GM19240 (cell line): ENCODE measurements around the gene KCNA10.

Source experiments
- DNase-seq: peaks from one replicate; pipeline ENCODE4 v3.0.0; 2011; ENCODE audit warnings: low spot score; ENCODE audit not compliant: insufficient read length

The KCNA10 gene

DNA sequence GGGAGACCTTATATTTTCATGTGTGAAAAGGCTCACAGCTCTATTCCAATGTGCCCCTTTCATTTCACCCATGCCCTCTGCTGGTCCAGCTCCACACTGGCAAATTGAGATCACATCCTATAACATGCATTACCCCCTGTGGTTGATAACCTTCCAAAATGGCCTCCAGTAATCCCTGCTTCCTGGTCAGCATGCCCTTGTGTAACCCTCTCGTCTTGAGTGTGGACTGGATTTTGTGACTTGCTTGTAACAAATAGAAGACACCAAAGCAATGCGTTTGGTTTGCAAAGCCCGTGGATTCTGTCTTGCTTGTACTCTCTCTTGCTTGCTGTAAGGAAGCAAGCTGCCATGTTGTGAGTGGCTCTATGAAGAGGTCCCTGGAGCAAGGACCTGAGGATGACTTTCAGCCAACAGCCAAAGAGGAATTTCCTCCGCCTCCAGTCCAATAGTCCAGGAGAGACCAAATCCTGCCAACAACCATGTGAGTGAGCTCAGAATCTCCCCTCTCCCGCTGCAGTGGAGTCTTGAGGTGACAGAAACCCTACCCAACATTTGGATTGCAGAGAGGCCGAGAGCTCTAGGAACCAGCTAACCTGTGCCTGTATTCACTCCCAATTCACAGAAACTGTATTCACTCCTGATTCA lies 17.4 kb downstream of the KCNA10 start:
- DNase-seq = no peak

DNA sequence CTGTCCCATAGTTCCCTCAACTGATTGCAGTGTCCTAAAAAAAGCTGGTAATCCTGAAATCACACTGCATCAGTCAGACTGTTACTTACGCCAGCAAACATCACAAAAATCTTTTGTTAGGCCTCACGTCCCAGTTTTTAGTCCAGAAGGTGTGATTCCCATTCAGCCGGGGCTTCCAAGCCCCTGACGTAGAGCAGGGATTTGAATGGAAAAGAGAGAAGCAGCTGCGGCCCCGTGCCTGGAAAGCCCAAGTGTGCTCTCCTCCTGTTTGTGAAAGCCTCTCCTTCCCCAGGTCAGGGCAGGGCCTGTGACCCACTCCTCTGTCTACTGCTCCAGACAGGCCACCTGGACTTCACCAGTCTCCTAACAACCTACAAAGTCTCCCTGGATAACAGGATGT lies 20.7 kb downstream of the KCNA10 start:
- no peak for DNase-seq

DNA sequence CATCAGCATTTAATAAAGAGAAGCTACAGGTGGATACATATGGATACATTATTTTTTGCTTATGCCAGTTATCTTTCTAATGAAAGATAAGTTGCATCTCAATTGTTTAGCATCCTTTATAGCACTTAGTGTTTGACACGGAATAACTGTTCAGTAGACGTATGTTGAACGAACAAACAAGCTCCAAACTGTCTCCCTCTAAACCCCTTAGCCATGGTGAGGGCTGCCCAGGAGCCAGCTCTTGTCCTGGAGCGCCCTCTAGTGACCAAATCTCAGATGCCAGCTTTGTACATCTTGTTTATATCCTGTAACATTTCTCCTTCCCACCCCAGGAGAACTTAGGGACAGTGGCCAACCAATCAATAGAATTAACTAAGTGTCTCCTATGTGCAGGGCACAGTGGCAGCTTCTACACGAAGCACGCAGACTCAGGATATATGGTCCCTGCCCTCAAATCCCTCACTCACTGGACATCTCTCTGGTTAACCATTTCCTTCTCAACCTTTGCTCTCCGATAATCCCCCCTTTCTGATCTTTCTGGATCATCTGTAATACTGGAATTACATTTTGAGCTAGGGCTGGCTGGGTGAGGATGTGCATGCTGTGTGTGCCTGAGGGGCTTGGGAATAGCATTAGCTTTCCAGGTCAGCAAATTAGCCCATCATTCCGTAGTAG lies 22.9 kb downstream of the KCNA10 start:
- DNase-seq = peak; percentile 91

DNA sequence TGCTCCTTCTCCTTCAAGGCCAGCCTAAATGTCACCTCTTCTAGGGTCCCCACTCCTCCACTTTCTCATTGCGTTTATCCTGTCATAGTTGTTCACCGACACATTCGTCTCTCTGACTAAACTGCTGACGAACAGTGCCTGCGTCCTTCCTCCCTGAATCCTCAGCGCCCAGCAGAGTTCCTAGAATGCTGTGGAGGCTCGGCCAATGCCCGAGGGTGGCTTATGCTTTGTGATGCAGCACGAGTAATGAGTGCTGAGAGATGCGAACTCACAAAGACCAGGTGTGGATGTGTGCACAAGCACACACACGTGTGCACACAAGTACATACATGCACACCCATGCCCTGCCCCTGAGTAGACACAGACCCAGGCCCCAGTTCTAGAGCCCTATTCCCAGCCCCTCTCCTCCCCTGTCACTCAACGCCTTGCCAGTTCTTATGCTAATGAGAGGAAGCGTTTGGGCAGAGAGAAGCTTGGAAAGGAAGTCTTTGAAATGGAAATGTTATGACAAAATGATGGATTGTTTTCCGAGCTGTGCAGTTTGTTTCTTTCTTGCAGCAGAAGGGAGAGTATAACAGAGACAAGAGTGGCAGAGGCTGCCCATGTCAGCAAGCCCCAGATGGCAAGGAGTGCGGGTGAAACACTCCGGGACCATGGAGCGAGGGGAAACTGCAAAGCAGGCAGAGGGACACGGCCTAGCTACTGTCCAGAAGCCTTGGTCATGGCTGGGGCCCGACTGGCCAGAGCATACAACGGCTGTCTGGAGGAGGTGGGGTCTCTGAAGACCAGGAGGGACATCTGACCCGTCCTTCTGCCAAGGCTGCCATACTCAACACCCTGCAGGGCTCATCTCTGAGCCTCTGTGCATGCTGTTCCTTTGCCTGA lies 24.2 kb downstream of the KCNA10 start:
- no peak for DNase-seq

DNA sequence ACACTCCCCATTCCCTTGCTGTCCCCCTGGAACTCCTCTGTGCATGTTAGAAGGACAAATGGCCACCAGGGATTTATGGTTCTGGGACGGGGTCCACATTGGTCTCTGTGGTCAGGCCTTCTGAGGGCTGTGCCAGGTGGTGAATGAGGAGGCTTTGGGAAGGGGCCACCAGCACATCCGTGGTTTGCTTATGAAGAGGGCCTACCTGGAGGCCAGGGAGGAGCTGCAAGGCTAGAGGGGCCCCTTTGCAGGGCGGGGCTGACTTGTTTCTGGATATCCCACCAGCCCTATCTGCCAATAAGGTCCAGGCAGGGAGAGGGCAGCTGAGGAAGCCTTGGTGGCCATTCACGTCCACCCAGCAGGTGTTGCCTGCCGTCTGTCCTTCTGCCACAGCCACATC lies 24.9 kb downstream of the KCNA10 start:
- DNase-seq = no peak

DNA sequence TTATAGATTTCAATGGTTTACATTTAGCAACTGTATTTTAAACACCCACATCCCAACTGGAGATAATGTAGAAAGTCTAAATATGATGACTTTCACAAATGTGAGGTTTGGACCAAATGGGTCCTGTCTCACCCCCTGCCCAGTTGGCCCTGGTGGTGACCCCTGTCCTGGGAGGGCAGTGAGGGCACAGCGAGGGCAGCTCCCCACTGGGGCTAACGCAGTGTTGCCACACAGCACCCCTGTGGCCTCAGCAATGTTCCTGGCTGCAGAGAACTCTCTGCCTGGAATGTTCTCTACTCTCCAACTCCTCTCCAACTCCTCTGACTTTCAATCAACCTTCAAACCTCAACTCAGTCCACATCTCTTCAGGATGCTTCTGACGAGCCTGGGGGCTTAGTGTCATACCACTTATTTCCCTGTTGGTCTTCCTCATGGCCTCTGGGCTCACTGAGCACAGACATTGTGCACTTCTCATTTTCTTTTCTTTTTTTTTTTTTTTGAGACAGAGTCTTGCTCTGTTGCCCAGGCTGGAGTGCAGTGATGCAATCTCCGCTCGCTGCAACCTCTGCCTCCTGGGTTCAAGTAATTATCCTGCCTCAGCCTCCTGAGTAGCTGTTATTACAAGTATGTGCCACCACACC lies 25.8 kb downstream of the KCNA10 start:
- no peak for DNase-seq

DNA sequence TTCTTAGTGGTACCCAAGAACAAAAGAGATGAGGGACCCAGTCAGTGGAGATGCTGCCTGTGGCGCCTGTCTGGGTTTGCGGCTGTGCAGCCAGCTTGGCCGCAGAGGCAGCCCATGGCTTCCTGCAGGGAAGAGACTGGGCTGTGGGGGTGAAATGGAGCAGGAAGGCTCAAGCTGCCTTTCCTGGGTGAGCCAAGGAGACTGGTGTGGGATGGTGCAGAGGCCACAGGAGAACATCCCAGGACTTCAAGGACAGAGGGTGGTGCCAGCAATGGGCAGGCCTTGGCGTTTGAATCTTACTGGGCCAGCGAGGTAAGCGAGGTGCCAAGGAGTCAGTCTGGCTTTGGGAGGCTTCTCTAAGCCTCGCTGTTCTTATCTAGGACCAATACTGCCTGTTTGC lies 26.4 kb downstream of the KCNA10 start:
- DNase-seq = no peak

DNA sequence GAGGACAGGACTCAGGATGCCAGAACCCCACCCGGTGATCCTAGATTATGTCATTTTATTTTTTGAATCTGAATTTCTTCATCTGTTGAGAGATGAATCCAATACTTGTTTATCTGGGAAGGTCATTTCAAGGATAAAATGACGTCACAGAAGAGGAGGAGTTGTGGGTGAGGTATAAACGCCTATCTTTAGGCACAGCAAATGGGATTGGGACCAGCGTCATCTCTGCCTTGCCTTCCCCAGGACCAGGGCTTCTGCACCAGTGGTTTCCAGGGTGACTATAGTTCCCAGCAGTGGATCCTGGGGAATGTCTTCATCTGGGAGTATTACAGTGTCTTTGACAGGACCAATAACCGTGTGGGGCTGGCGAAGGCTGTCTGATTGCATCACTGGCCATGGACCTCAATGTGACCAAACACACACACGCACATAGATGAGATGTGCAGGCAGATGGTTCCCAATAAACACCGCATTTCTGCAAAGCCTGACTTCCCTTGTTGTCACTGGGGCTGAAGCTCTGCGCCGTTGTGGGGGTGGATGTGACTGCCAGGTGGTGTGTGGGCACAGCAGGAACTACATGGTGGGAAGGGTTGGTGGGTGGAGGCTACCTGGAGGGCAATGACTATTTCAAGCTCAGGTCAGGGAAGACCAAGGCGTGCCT lies 28.1 kb downstream of the KCNA10 start:
- no peak for DNase-seq

DNA sequence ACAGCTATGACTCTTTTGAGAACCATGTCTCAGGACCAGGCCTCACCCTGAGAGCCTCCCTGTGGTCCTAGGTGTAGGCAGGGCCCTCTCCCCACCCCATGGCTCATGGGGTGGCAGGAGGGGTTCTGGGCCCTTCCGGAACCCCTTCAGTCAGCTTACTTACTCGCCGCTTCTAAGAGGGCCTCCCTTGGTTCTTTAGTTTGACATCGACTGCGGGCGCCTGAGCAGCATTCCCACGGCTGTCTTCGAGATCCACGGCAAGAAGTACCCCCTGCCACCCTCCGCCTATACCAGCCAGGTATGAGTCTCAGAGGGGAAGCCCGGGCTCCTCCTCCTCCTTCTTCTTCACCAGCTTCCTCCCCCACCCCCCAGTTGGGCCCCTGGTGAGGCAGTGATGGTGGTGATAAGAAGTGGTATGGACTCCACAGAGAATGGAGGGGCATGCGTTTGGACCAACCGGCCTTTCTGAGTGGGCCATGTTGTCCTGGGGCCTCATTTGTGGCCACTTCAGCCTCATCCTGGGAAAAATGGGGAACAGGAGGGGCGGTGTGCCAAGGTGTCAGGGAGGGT lies 28.9 kb downstream of the KCNA10 start:
- no peak for DNase-seq

DNA sequence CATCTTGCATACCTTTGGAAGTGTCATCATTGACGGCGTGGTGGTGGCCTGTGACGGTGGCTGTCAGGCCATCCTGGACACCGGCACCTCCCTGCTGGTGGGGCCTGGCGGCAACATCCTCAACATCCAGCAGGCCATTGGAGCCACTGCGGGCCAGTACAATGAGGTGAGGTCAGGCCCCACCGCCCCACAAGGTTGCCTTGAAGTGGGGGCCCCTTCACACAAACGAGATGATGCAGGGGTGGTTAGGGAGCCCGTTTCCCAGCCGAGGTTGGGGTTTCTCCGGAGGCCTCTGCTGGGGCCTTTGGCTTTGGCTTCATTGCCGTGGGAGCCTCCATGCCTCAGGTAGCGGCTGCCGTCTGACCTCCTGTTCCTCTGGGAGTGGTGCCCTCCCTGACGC lies 29.6 kb downstream of the KCNA10 start:
- no peak for DNase-seq

DNA sequence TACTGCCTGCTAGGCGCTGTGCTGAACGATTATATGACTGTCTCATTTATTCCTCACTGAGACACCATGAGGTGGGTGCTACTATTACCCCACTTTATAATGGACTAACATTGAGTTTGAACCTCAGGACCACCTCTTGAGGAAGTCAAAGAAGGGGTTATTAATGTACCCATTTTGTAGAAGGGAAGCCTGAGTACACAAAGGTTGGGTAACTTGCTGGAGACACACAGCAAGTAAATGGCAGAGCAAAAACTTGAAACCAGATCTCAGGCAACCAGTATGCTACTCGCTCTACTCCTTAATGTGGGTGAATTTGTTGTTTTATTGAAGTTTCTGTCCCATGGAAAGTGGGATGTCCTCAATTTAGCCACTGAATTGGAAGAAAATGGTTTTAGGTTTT lies 30.1 kb downstream of the KCNA10 start:
- no peak for DNase-seq

DNA sequence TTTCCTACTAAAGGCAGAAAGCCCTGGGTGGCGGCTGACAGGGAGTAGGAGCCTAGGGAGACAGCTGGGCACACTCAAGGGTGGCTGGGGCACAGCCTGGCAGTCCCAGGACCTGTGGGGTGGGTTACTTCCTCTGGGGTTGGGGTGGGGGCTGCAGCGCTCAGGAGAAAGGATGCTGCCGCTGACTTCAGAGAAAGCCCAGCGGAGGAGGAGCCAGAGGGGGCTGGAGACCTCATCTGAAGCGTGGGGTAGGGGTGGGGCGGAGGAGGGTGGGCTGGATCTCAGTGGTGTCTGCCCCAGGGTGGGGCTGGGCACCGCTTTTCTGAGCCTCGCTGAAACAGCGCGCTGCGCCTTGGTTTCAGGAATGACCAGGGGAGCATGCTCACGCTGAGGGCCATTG lies 30.8 kb downstream of the KCNA10 start:
- DNase-seq = no peak

DNA sequence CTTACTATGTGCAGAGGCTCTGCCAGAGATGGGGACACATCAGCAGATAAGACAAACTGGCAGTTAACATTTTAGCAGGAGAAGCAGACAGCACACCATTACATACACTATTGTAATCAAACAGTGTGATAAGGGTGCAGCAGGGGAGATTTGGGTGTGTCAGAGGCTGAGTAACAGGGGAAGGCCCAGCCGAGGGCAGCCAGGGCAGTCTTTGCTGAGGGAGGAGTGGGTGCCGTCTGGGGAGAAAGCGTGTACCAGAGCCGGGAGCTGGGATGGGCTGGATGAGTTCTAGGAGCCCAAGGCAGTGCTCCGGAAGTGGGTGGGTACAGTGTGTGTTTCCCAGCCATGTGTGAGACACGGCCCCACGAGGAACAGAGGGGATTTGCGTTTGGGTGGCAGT lies 31.2 kb downstream of the KCNA10 start:
- no peak for DNase-seq

DNA sequence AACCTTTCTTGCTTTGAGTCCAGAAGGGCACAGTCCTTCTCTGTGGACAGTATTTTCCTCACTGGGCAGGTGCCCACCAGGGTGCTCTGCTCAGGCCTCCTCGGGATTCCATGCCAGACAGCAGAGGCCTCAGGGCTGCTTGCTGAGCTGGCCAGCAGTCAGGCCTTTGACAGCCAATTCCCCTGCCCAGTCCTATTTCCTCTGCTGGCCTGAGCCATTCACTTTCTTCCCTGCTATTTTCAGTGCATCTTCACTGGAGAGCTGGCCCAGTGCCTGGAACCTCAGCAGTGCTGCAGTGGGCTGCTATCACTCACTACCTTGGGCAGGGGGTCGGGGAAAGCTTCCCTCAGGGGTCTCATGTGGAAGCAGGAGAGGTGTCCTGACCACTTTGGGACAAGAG lies 33.2 kb downstream of the KCNA10 start:
- DNase-seq = no peak

DNA sequence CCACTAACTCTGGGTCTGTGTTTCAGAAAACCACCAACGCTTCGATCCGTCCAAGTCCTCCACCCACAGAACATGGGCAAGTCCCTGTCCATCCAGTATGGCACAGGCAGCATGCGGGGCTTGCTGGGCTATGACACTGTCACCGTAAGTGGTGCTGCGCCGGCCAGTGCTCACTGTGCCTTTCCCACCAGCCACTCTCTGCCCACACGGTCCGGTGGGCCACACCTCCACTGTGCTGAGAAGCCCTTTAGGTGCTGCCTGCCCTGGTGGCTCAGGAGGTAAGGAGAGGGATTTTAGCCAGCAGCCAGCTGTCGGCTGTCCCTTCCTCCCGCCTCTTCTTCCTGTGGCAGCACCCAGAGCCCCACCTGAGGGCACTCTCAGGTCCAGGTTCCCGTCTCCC lies 34.2 kb downstream of the KCNA10 start:
- DNase-seq = no peak

DNA sequence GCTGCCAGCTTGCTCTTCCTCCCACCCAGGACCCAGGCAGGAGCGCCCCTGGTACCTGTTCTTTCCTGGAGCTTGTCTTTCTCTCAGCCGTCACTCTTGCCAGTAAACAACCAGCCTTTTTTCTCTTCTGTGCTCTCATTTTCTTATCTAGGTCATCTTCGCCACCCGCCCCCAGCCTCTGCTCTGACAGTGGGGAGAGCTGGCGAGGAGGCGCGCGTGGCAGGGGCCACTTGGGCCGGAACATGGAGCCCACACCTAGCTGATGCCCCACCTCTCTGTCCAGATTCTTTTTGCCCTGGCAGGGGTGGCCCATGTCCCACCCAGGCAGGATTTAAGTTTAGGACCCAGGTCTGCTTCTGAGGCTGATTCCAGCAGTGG lies 35.7 kb downstream of the KCNA10 start:
- DNase-seq = no peak

DNA sequence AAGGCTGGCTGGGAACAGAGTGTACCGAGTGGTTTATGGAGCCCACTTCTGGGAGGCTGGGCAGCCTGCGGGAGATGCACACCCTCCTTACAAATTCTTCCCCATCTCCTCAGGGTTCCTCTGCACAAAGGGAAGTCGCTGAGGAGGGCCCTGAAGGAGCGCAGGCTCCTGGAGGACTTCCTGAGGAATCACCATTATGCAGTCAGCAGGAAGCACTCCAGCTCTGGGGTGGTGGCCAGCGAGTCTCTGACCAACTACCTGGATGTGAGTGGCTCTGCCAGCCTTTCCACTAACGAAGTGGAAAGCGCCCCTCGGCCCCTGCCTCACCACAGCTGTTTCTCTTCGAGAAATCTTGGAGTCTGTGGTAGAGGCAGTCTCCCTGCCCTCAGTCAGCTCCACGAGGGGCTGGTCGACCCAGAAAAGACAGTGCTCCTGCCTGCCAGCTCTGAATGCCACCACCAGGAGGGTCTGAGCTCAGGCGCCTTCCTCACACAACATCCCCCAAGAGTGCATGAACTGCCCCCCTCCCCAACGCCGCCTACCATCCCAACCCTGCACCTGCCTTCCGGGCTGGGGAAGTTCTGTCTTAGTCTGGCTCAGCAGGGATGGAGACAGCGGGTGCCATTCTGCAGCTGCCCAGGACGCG lies 36.2 kb downstream of the KCNA10 start:
- DNase-seq = no peak

DNA sequence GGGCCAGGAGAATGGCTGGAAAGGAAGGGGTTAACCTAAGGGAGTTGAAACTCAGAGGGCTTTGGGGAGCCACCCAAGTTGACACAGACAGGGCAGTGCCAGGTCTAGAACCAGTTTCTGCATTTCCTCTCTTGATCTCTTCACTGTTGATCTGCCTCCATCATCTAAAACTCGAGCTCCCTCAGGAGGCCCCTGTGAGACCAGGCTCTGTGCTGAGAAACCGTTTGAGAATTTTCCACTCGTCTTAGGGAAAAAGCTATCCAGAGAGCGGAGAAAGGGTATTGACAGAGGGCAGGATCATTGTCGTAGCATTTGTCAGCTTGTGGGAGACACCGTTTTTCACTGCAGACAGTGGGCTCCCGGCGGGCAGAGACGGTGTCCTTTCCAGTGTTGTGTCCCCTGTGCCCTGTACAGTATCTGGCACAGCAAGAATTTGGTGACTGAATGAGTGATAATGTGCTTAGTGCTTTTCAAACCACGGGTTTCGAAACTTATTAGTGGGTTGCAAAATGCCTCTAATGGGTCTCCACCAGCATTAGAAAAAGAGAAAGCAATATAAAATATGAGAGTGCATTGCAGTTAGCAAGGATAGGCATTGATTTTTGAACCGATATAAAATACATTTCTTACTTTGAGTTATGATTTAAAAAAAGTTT lies 36.9 kb downstream of the KCNA10 start:
- DNase-seq = no peak

DNA sequence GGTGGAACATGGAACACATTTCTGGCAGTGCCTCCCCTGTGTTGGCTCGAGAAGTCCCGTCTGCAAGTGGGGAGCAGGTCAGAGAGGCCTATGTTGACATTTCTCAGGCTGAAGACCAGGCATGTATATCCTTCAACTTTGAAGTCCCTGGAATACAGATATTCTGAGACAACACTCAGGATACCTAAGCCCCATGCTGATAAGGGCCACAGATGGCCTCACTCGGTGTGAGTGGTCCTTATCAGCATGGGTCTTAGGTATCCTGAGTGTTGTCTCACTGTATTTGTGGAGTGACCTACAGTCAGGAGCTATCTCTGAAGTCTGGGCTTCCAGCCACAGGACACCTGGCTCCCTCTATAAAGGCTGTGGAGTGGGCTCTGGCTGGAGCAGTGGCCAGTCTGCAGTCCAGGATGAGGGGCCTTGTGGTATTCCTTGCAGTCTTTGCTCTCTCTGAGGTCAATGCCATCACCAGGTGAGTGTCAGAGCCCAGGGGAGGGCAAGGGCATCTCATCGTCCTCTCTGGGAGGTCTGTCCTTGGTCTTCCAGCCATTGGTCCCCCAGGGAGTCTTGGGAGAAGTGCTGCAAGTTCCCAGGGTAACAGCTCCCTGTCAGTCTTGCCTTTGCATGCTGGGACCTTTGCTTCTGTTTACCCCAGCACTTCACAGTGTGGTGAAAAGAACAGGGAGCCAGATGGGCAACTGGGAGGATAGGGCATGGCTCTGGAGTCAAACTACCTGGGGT lies 38.4 kb downstream of the KCNA10 start:
- no peak for DNase-seq
